Activated CD4-positive, alpha-beta T cell treated with anti-CD3 and anti-CD28 coated beads for 24 hours (primary cell): Measurements from ENCODE around the gene GPATCH4.
"Not testable (repeated sequence)": the region's sequence is repeated elsewhere in the genome, so short reads cannot be mapped to it uniquely, and the experiment has no call there.

ENCODE experiments used
- DNase-seq, 2 donors: peaks; one replicate each; pipeline ENCODE4 v3.0.0-alpha.2; 2020; ENCODE audit warnings: low read depth in 2 of 2

The GPATCH4 gene

DNA sequence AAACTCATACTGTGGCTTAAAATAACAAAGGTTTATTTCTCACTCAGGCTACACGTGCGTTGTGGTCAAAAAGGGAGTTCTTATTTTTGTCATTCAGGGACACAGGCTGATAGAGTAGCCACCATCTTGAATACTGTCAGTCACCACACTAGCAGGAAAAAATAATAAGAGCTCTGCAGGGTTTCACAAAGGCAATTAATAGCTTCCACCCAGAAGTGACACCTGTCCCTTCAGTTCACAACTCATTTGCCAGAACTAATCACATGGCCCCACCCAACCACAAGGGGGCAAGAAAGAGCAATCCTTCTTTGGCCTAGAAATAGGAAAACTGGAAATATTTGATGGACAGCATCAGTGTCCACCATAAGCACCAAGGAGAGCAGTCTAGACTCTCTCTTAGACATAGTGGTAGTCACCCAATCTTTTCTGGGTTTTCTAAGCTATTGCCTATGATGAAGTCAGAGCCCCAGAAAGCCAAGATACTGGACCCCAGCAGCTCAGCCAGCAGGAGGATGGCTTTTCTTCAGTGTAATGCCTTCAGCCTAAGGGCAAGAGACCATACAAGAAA is 26.1 kb upstream of the GPATCH4 start:
- DNase-seq: no peak

DNA sequence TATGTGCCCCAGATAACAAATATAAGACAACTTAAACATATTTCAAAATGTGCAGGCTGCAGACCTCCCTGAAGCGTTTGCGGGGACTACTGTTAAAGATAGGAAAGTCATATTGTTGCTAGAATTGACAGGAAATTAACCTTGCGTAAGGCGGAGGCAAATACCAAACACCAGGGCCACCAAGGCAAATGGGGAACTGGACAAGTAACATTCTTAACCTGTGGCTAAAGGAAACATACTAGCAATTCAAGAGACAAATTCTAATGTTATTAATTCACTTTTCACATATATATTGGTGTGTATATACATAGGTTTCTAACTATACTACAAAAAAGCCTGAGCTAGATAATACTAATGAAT is 24.8 kb upstream of the GPATCH4 start:
- DNase-seq: no peak

DNA sequence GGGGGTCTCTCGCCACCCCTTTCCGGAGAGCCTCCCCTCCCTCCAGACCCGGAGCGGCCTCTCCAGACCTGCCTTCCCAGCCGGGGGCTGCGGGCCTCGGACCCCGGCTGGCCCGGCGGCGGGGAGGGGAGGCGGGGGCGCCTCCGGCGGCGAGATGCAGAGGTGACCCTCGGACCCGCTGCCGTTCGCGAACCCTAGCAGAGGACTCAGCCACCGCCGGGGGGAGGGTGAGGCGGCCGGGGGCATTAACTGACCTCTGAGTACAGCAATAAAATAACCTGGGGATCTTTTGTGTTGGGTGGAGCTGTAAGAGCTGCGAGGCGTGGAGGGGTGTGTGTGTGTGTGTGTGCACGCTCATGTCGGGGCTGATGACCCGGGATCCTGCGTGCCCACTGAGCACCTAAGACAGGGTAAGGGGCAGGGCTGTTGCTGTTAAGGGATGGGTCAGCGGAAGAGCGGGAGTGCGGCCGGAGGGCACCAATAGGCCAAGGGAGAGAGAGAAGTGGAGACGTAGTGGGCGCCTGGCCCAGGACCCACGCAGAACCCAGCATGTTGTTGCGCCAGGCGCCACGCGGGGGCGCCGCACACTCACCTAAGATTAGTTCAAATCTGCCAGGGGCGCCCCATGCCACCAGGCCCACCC is 24.3 kb upstream of the GPATCH4 start:
- peak; percentile 54 to 62 for DNase-seq

DNA sequence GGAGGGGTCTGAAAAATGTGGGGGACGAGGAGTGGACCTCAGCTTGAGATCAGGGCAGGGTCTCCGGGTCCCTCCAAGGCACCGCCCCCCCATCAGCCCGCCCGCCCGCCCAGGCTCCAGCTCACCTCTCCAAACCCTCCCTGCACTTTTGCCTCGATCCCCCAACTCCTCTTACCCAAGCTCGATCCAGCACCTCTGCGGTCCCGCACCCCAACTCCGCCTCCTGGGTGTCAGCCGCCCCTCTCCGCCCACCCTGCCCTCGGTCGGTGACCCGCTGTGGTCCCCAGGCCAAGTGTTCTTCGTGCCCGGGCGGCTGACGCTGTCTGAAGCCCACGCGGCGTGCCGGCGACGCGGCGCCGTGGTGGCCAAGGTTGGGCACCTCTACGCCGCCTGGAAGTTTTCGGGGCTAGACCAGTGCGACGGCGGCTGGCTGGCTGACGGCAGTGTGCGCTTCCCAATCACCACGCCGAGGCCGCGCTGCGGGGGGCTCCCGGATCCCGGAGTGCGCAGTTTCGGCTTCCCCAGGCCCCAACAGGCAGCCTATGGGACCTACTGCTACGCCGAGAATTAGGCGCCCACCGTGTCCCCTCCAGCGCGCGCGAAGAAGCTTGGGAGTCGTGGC is 23.6 kb upstream of the GPATCH4 start:
- no peak for DNase-seq

DNA sequence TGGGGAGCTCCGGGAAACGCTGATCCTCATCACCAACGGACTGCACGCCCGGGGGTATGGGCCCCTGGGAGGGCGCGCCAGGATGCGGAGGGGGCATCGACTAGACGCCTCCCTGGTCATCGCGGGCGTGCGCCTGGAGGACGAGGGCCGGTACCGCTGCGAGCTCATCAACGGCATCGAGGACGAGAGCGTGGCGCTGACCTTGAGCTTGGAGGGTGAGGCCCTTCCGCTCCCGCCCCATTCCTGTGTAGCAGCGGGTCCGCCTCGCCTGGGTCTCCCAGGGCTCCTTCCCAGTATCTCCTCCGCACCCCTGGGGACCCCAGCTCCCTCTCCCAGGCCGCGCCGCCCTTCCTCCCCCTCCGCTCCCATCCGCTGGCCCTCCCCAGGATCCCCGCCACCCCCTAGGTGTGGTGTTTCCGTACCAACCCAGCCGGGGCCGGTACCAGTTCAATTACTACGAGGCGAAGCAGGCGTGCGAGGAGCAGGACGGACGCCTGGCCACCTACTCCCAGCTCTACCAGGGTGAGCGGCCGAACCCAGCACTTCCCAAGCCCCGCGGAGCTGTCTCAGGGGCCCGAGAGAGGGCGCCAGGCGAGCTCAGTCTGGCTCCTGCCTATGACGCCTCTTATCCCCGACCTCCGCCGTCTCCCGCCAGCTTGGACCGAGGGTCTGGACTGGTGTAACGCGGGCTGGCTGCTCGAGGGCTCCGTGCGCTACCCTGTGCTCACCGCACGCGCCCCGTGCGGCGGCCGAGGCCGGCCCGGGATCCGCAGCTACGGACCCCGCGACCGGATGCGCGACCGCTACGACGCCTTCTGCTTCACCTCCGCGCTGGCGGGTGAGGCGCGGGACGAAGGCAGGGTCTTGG is 22.9 kb upstream of the GPATCH4 start:
- peak in 1 of 2 donors; percentile 46 for DNase-seq

DNA sequence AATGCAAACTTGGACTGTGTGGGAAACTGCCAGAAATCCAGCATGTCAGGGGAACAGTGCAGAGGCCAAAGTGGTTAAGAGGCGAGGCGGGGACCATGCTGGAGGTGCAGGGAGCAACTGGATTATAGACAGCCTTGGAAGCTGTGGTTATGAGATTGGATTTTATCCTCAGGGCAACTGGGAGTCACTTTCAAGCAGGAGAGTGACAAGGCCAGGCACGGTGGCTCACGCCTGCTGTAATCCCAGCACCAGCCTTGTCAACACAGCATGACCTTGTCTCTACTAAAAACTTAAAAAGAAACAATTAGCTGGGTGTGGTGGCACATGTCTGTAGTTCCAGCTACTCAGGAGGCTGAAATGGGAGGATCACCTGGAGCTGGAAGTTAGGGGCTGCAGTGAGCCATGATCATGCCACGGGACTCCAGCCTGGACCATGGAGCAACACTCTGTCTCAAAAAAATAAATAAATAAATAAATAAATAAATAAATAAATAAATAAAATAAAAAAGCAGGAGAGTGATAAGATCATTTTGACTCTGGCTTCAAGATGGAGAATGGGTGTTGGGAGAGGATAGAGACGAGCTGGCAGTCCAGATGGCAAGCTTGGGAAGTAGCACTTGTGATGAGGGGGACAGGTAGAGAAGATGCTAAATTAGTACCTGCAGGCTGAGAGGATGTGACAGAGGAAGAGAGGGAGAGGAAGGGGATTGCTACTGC is 21.5 kb upstream of the GPATCH4 start:
- DNase-seq: no peak

DNA sequence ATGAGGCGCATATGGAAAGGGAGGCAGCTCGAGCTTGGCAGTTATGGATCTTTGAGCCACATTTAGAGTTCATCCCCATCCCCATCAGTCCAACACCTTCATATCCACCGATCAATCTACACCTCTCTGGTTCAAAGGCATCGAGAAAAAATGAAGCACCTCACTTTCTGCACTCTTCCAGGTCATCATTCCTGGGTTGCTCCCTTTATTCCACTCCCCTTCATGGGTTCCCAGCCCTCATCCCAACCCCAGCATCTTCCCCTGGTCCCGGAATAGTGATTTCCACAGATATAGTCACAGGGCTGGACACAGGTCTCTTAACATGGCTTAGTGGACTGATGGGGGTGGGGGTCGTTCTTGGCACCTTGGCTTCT is 18.3 kb upstream of the GPATCH4 start:
- no peak for DNase-seq

DNA sequence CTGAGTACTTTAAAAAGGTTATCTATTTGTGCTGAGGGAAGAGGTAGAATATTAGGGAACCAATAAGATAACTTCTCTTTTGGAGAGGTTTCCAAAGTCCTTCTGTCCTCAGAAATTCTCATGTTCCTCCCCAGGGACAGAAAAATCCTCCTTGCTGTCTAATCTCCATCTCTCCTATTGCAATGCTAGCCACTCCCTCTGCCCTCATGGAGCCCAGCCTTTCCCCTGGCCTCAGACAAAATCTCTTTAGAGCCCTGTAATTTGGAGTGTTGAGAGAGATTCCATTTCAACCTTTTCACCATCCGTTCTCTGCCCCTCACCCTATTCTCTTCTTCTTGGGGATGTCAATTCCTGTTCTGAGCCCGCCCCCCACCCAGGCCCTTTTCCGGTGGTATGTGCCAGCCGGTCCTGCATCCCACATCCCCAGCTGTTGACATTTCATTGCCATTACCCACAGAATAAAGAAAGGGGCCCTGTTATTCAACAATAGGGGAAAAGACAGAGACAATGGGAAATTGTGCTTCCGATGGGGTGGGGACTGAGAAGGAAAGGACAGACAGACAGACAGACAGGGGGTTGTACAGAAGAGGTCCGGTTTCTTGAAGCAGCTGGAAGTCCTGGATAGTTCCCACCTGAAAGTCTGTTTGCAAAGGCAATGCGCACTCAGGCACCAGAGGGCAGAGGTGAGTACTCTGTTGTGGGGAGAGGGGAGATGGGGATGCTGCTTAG is 17.7 kb upstream of the GPATCH4 start, which contains the start of gene HAPLN2:
Gene HAPLN2 (plus strand): TSS at position 563 of the 729 bp plus-strand sequence. CDS start 4,076 bp downstream, outside the sequence.
- DNase-seq: no peak

DNA sequence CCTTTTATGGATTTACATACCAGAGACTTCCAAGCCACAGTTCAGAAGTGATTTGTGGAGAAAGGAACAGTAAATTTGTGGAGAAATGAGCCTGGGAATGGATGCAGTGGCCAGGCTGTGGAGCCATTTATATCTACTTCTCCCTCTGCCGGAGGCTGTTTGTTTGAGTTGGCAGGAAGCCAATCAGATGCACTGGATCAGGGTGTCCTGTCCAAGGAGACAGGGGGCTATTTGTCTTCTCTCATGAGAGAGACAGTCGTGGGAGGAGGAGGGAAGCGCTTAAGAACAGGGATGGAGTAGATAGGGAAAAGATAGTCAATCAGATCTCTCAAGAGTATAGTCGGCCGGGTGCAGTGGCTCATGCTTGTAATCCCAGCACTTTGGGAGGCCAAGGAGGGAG is 15.2 kb upstream of the GPATCH4 start:
- DNase-seq: no peak

DNA sequence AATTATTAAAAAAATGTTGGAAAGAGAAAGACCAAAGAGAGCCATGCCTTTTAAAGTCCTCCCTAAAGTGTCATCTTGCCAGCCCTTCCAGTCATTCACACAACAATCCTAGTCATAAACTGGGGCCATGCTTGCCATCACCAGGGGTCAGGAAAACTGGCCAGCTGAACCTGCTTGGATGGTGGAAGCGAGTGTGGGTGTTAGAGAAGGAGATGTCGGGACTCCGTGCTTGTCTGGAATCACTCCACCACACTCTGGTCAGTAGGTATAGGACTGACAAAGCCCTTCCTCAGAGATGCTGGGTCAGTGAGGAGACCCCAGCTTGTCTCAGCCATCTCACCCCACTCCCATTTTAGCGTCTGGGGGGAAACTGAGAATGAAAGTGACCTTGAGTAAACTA is 14.7 kb upstream of the GPATCH4 start:
- no peak for DNase-seq

DNA sequence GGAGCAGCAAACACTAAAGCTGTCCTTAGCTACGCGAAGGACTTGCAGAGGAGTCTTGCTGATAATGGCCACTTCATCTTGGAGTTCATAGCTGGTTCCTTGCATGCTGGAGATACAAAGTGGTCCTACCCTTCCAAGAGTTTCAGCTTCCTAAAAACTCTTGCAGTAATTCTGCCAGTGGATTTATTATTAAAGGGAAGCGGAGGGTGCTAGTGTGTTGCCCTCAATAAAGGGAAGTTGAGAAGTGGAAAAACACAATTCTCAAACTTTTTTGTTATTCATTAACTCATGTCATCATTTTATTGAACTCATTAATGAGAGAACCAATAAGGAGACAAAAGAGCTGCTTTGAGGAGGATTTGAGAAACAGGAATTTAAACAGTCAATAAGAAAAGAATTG is 11.4 kb upstream of the GPATCH4 start:
- DNase-seq: no peak

DNA sequence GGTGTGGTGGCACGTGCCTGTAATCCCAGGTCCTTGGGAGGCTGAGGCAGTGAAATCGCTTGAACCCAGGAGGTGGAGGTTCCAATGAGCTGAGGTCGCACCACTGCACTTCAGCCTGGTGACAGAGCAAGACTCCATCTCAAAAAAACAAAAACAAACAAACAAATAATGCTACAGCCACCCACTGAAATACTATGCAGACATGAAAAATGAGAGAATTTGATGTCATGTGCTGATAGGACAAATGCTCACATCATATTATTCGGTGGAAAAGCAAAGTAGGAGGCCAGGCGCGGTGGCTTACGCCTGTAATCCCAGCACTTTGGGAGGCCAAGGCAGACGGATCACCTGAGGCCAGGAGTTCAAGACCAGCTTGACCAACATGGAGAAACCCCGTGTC is 8.8 kb upstream of the GPATCH4 start:
- not testable (repeated sequence) for DNase-seq

DNA sequence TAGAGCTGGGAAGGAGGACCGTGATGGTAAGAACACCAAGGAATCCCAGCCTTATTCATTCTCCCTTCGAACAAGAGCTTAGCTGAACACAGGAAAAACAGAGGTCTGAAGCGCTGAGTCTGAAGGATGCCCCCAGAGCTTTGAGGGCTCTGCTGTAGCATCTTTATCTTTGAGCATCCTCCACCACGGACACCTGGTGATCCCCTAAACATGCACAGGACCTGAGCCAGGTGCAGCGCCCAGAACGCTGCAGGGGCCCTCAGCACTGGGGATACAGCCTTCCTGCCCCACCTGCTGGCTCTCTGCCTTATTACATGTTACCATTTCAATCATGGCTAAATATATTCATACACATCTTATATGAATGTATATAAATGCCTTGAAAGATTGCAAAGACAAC is 7.7 kb upstream of the GPATCH4 start:
- DNase-seq: peak; percentile 30 to 43

DNA sequence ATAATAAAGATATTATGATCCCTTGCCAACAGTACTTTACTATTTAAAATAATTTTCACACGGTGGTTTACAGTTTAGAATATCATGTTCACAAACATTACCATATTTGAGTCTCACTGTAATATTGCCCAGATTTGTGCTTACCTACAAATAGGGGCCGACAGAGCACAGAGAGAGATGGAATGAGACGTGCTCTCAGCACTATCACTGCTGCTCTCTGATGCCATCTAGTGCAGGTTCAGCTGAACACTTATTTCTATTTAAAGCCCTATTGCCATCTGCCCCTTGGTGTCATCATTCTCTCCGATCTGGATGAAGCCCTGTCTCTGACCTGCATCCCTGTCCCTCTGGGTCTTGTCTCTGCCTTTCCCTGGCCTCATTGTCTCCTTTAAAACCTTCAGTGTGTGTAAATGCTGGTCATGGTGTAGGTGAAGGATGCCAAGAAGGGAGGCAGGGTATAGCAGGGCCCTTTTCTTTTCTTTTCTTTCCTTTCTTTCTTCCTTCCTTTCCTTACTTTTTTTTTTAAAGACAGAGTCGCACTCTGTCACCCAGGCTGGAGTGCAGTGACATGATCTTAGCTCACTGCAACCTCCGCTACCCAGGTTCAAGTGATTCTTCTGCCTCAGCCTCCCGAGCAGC is 6.9 kb upstream of the GPATCH4 start:
- peak; percentile 31 to 48 for DNase-seq

DNA sequence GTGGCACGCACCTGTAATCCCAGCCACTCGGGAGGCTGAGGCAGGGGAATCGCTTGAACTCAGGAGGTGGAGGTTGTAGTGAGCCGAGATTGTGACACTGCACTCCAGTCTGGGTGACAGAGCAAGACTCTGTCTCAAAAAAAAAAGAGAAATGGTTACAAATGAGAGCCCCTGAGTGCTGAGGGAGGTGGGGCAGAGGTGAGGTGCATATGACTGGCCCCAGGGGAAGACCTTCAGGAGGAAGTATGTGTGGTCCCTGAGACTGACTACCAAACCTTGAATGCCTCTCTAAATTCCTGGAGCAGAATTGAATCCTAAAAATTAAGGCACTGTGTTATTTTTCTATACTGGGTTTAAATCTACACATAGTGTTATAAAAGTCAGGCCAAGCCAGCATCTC is 6.1 kb upstream of the GPATCH4 start:
- DNase-seq: not testable (repeated sequence)

DNA sequence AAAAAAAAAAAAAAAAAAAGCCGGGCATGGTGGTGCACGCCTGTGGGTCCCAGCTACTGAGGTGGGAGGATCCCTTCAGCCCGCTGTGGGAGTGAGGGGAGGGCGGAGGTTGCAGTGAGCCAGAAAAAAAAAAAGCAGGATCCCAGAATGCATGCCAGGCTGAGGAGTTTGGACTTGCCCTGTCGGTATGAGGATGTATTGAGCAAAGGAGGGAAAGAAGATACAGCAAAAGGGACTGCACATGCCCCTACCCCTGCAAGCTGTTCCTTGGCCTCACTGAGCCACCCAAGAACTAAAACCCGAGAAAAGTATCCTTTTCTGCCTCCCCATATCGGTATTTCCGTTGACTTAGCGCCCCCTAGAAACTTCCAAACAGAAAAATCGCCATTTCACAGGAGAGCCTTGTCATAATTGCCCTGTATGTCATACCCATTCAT is 1.3 kb upstream of the GPATCH4 start:
- no peak for DNase-seq

DNA sequence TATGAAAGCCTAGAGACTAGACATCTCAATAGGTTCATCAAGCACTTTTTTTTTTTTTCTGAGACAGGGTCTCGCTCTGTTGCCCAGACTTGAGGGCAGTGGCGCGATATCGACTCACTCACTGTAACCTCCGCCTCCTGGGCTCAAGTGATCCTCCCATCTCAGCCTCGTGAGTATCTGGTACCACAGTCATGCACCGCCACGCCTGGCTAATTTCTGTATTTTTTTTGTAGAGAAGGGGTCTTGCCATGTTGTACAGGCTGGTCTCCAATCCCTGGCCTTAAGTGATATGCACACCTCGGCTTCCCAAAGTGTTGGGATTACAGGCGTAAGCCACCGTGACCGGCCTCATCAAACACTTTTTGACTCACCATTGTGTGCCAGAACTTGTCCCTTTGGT is 613 bp upstream of the GPATCH4 start:
- no peak for DNase-seq

DNA sequence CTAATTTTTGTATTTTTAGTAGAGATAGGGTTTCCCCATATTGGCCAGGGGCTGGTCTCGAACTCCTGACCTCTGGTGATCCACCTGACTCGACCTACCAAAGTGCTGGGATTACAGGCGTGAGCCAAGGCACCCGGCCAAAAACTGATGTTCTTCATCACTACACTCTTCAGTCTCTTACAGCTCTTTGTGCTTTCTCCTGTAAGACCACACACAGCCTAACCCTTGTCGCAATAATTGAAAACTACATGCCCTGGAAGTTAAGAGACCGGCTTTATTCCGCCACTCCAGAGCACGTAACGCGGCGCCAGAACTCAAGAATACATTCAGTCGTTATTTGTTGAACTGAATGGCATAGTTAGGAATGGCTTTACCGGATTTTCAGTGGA is 552 bp downstream of the GPATCH4 start:
- DNase-seq: no peak

DNA sequence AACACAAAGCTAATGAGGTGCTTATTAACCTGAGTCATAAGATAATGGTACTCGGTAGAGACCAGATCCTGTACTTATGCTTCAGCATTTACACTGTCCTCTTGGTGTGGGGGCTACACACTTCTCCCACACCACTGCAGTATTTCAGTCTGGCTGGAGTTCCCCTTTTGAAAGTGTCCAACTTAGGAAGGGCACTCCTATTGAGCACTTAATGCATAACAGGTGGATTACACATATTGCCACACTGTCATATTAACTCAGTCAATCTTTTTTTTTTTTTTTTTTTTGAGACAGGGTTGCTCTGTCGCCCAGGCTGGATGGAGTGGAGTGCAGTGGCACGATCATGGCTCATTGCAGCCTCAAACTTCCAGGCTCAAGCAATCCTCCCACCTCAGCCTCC is 1.5 kb downstream of the GPATCH4 start:
- DNase-seq: no peak

DNA sequence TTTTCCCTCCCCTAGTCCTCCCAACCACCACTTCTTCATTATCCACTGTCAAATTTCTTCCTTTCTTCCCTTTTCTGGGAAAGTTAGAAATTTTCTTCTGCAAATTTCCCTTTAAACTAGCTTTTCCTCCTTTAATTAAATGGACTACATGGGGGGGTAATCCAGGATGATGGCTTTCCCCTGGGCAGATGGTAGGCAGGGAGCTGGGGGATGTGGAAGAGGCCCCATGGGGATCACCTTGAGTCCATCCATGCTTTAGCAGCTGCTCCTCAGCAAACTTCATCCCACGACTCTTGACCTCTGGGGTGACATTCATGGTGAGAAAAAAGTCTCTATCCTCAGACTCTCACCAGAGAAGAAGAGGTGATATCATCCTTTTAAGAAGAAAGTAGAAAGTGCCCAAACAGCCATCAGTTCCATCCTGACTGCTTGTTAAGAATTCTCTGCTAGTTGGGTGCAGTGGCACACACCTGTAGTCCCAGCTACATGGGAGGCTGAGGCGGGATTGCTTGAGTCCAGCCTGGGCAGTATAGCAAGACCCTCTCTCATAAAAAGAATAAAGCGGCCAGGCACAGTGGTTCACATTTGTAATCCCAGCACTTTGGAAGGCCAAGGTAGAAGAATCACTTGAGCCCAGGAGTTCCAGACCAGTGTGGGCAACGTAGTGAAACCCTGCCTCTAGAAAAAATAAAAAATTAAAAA is 2.4 kb downstream of the GPATCH4 start:
- DNase-seq: no peak
